ENCODE data around the gene MIS12. TPM values are rescaled to one million over a fixed set of nuclear protein-coding genes. Genes with fewer than 3 reads are reported as not detected.

The MIS12 gene
- total RNA-seq, 6 experiments from 2014 or later = 7.1 to 9.4 (median 8.7) TPM

DNA sequence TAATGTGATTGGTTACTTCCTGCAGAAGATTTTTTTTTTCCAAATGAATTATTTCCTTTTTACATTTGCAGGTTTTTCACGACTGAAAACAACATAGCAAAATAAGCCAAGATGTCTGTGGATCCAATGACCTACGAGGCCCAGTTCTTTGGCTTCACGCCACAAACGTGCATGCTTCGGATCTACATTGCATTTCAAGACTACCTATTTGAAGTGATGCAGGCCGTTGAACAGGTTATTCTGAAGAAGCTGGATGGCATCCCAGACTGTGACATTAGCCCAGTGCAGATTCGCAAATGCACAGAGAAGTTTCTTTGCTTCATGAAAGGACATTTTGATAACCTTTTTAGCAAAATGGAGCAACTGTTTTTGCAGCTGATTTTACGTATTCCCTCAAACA, 2.4 kb downstream of the MIS12 start:
- intact Hi-C loops (cut with DNase I) = no loop called here
- TF ChIP-seq CTCF (IDR thresholded peaks at IDR 0.05) (no peak), POLR2A (IDR thresholded peaks at IDR 0.05) (no peak)
- no peak for DNase-seq
- H3K36me3 ChIP-seq = peaks cover 0 to 23% (median 14%) of the 10 kb centered on the region in 4 donors
- 88% methylated on average over 7 of the region's 8 CpGs for WGBS (ENCODE audit: insufficient coverage, low coverage, low lambda C conversion rate, missing lambda C conversion rate)
- no peak overlapping the region for H3K4me3 ChIP-seq
- peaks cover 0 to 27% (median 9%) of the 10 kb centered on the region in 4 donors for H3K4me1 ChIP-seq
- no peak for ATAC-seq
- no peaks in the 10 kb centered on the region for H3K27me3 ChIP-seq
- no peak overlapping the region for H3K27ac ChIP-seq
- H3K9me3 ChIP-seq = no peaks in the 10 kb centered on the region

DNA sequence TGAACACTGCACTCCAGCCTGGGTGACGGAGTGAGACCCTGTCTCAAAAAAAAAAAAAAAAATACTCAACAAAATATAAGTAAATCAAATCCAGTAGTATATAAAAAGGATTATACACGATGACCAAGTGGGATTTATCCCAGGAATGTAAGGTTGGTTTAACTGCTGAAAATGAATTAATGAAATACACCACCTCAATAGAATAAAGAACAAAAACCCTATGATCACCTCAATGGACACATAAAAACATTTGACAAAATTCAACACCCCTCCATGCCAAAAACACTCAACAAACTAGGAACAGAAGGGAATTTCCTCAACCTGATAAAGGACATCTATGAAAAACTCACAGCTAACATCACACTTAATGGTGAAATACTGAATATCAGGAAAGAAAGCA, 6.6 kb downstream of the MIS12 start:
- WGBS (ENCODE audit: insufficient coverage, low coverage, low lambda C conversion rate, missing lambda C conversion rate) = 95% methylated on average over 2 of the region's 2 CpGs
- ATAC-seq (no peak), DNase-seq (no peak)
- H3K9me3 ChIP-seq = no peaks in the 10 kb centered on the region
- H3K4me1 ChIP-seq = peaks cover 0 to 5% (median 0%) of the 10 kb centered on the region in 4 donors
- intact Hi-C loops (cut with DNase I) = no loop called here
- H3K4me3 ChIP-seq = no peak overlapping the region
- peaks cover 0 to 23% (median 12%) of the 10 kb centered on the region in 4 donors for H3K36me3 ChIP-seq
- no peak overlapping the region for H3K27ac ChIP-seq
- no peak for TF ChIP-seq POLR2A (IDR thresholded peaks at IDR 0.05)
- TF ChIP-seq CTCF (IDR thresholded peaks at IDR 0.05) = no peak
- no peaks in the 10 kb centered on the region for H3K27me3 ChIP-seq

GRCh38 chr17:5499476-5500231, 13.3 kb downstream of the MIS12 start:
- 36% methylated on average over 11 of the region's 44 CpGs for WGBS (ENCODE audit: insufficient coverage, low coverage, low lambda C conversion rate, missing lambda C conversion rate)
- Histone ChIP-seq H3K27ac (no peak overlapping the region), H3K4me3 (no peak overlapping the region), H3K27me3 (no peaks in the 10 kb centered on the region), H3K36me3 (no peaks in the 10 kb centered on the region), H3K9me3 (no peaks in the 10 kb centered on the region), H3K4me1 (peaks cover 0 to 5% (median 0%) of the 10 kb centered on the region in 4 donors)
- intact Hi-C loops (cut with DNase I) = no loop called here
- no peak for DNase-seq
- TF ChIP-seq CTCF (IDR thresholded peaks at IDR 0.05) (no peak), POLR2A (IDR thresholded peaks at IDR 0.05) (no peak)
- no peak for ATAC-seq

DNA sequence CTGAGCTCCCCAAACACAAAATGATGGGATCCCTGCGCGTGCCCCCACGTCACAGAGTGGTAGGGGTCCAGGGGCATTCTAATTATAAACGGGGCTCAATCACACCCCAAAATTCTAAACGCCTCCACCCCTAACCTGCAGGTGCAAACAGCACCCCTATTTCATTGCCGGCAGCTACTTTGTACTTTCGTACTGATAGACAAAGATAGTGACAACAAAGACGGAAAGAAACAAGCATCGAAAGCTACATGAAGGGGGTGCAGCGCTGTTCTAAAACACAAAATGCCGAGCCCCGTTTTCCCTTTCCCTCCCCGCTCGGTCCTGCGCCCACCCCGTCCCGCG, 13.9 kb downstream of the MIS12 start:
- no peaks in the 10 kb centered on the region for H3K9me3 ChIP-seq
- no peaks in the 10 kb centered on the region for H3K27me3 ChIP-seq
- H3K4me1 ChIP-seq = peaks cover 0 to 5% (median 0%) of the 10 kb centered on the region in 4 donors
- TF ChIP-seq POLR2A (IDR thresholded peaks at IDR 0.05) (no peak), CTCF (IDR thresholded peaks at IDR 0.05) (no peak)
- WGBS (ENCODE audit: insufficient coverage, low coverage, low lambda C conversion rate, missing lambda C conversion rate) = 4% methylated on average over 12 of the region's 18 CpGs
- DNase-seq (no peak), ATAC-seq (no peak)
- H3K4me3 ChIP-seq = peak overlapping the region in 2 of 3 donors; percentile 21 to 39
- no peak overlapping the region for H3K27ac ChIP-seq
- no peaks in the 10 kb centered on the region for H3K36me3 ChIP-seq
- intact Hi-C loops (cut with DNase I) = no loop called here
